NCI-H2107 treated with DMSO at 0.1 percent for 48 hours (cell line): ENCODE results near the gene CLEC11A.

Experiments used
- DNase-seq: peaks from one replicate; lab custom pipeline; 2025; ENCODE audit not compliant: unreplicated experiment; lab: John Stamatoyannopoulos, UW

The CLEC11A gene

DNA sequence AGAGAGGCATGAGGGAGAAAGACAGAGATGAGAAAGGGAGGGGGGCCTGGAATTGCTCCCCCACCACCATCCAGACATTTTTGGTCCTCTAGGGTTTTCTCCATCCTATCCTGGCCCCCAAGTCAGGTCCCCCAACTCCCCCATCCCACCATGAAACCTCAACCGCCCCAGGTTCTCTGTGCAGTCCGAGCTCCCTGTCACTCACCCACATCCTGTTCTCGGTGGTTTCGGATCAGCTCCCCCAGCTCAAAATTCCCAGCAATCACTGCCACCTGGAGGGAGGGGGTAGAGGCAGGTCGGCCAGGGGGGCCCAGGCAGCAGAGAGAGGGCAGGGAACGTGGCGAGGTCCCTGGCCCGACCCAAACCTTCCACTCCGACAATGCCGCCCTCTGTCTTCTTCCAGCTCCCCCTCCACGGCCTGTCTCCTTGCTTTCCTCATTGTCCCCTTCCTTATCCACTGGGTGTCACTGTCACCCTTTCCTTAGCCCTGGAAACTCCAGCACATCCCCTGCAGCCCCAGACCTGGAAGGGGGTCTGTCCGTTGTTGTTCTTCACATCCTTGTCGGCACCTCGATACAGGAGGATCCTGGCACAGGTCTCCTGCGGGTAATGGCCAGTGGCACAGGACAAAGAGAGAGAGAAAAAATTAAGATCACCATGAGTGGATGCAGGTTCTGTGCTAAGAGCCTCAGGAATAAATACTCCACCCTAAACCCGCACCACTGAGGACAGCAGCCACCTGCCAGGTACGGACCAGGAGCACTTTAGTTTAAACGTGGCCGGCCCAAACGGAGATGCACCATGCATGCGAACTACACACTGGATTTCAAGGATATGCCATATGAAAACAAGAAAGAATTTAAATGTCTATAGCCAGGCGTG is 19.0 kb upstream of the CLEC11A start:
- DNase-seq = no peak

DNA sequence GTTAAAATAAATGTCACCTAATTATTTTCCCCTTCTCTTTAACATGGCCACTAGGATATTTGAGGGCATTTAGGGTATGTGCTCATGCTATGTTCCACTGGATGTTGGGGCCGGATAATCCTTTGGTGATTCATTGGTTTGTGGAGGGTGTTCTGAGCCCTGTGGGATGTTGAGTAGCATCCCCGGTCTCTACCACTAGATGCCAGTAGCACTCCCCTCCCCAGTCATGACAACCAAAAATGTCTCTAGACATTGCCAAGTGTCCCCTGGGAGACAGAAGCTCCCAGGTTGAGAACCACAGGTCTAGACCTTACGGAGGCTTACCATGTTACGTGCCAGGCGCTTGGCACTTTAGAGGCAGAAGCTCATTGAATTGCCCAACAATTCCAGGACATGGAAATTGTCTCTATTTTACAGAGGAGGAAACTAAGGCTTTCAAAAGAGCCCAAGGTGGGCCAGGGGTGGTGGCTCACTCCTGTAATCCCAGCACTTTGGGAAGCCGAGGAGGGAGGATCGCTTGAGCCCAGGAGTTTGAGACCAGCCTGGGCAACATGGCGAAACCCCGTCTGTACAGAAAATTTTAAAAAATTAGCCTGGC is 17.6 kb upstream of the CLEC11A start:
- DNase-seq = peak; percentile 21

DNA sequence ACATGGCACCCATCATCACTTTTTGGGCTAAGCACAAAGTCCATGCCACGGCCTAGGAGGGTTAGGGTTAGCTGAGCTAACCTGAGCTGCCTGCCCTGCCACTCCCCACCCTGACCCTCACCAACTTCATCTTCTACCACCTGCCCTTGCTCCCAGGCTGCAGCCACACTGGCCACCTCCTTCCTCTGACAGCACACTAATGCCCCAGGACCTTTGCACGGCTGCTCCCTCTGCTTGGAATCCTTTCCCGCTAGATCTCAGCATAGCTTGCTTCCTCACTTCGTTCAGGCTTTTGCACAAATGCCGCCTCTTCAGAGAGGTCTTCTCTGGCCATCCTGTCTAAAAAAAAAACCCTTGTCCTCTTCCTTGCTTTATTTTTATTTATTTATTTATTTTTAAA is 16.8 kb upstream of the CLEC11A start:
- DNase-seq = no peak

DNA sequence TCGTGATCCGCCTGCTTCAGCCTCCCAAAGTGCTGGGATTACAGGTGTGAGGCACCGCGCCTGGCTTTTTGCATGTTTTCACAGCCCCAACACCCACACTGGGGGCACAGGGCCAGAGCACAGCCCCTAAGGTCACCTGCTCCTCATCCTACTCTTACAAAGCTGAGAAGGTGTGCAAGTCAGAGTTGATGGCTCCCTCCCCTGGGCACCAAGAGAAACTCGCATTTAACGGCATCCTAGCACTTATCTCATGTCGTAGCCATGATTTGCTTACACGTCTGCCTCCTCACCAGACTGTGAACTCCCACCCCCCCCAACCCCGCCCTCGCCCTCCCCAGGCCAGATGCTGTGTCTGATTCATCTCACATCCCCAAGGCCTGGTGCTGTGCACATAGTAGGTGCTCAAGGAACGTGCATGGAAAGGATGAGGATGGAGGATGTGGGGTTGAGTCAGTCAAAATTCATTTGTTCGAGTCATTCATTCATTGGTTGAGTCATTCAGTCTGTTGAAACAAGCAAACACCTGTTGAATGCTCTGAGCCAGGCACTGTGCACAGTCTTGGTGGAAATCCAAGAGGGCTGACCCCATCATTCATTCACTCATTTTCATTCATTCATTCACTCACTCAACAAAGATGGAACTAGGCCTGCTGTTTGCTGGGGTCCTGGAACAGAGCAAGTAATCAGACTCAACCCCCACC is 14.8 kb upstream of the CLEC11A start:
- DNase-seq = no peak

GRCh38 chr19:50710094-50710493 is 13.1 kb upstream of the CLEC11A start:
- no peak for DNase-seq

- no peak for DNase-seq
Observed at GRCh38 chr19:50710612-50711011, 12.6 kb upstream of the CLEC11A start.

- DNase-seq = no peak
Observed at GRCh38 chr19:50711196-50711595, 12.0 kb upstream of the CLEC11A start.

GRCh38 chr19:50711805-50712204 is 11.4 kb upstream of the CLEC11A start:
- DNase-seq = no peak

DNA sequence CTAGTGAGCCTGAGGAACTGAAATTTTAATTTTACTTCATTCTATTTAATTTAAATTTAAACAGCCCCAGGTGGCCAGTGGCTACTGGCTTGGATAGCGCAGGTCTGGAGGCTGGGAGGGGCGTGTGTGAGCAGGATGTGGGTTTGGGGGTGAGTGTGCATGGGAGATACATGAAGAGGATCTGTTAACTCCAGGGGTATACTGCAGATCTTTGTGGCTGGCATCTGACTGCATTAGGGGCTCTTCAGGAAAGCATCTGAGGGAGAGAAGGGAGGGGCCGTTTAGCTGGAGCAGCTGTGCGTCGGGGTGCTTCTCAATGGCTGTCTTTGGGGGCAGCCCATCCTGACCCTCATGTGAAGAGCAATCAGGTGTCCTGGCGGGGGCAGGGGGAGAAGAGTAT is 10.3 kb upstream of the CLEC11A start:
- DNase-seq = no peak

DNA sequence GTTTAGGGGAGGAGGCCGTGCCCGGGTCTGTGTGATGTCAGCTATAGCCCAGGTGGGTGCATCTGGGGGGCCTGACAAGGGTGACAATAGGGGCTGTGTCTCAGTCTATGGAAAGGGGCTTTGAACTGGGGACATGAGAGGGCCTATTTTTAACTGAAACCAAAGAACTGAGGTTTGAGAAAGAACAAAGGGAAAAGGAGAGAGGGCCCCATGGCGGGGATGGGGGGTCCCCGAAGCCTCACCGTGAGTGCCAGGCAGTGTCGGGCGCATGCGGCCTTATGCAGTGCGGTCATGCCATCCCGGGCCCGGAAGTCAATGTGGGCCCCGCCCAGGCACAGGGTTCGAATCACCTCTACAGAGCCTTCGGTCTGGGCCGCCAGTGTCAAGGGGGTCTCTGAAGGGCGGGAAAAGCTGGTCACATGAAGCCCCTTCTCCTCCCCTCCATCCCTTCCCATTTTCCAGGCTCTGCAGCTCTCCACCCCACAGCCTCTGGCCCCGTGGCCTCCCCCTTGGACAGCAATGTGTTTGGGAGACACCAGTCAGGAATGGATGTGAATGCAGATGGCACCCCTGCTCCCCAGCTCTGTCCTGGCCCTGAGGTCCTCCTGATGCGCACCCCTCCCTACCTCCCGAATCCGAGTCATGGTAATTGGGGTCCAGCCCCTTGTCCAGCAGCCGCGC is 9.5 kb upstream of the CLEC11A start:
- no peak for DNase-seq

GRCh38 chr19:50716178-50717025 is 6.8 kb upstream of the CLEC11A start:
- no peak for DNase-seq

- DNase-seq = no peak
Observed at GRCh38 chr19:50717026-50717723, 6.0 kb upstream of the CLEC11A start.

- no peak for DNase-seq
Observed at GRCh38 chr19:50717891-50718254, 5.3 kb upstream of the CLEC11A start.

GRCh38 chr19:50718255-50719118 is 4.7 kb upstream of the CLEC11A start:
- no peak for DNase-seq

DNA sequence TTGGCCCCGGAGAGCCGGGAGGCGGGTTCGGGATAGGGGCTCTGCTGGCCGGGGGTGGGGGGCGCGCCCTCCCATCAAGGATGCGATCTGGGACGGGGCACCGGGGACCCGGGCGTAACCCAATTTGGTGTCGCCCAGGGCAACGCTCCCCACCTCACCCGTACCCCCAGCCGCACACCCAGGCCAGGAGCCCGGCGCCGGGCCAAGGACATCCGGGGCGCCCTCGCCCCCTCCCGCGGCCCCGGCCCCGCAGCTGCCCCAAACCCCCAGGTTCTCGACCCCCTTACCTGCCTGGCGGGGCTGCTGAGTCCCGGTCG is 4.1 kb upstream of the CLEC11A start:
- no peak for DNase-seq

DNA sequence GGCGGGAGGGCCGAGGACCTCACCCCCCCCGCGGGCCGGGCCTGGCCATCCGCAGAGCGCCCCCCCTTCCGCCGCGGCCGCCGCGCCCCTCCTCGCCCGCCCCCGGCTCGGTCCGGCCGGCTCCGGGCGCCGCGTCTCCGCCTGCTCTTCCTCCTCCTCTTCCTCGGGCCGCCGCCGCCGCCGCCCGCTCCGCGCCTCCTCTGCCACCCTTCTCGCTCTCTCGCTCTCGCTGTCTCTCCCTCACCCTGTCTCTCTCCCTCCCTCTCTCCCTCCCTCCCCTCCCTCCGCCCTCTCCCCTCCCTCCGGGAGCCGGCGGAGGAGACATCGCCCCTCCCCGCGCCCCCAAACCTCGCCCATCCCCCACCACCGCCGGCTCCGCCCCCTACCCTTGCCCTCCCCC is 3.6 kb upstream of the CLEC11A start, which contains the start of gene SHANK1:
SHANK1 (minus strand) TSS at position 237 of the 400 bp plus-strand sequence. CDS start 2,883 bp downstream, outside the sequence.
- no peak for DNase-seq

DNA sequence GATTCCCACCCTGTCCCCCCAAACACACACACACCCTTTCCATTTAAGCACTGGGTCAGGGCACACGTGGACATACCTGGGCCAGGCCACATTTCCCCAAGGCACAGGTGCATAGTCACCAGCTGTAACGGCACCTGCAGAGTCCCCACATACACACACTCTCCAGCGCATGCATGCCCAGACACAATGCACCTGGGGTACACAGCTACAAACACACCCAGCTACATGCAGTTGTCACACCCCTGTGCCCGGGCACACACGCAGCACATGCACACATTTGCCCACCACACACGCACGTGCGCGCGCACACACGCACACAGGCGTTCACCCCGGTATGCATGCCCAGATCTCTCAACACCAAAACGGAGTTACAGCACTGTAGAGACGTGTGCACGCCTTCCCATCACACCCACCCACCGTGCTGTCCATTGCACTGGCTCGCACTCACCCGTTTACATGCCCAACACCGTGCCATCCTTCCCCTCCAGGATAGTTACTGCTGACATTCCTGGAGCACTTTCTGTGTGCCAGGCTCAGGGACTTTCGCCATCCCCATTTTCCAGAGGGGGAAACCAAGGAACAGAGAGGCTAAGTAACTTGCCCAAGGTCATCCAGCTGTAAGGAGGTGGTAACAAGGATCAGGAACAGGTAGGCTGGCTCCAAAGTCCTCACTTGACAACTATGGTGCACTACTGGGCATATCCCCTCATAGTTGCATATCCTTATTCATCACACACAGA is 2.8 kb upstream of the CLEC11A start:
- DNase-seq = no peak

DNA sequence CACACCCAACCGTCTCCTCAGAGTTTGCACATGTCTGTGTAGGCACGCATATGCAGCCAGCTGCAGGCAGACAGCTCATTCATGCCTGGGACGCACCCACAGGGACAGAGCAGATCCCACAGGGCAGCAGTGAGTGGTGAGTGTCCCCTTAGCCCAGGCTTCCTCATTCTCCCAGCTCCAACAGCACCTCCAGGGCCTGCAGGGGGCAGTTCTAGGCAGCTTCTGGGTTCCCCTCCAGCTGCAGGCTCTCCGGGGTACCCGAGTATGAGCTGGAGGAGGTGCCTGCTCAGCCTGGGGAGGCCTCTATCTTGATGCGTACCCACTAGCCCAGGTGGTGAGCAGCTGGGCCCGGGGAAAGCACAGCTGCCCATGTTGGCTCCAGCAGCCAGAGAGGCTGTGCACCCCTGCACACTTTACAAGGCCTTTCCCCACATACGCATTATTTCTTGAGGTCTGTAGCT is 2.2 kb upstream of the CLEC11A start:
- DNase-seq = no peak
